Activated T-cell treated with anti-CD3 and anti-CD28 coated beads, Interleukin-2, amount 50 U/mL, for 48 hours (primary cell): Measurements from ENCODE around the gene GAS7.

Experiments
- DNase-seq, 2 experiments: peaks; one replicate each; pipeline ENCODE4 v3.0.0-alpha.2; 2020

GAS7 gene

DNA sequence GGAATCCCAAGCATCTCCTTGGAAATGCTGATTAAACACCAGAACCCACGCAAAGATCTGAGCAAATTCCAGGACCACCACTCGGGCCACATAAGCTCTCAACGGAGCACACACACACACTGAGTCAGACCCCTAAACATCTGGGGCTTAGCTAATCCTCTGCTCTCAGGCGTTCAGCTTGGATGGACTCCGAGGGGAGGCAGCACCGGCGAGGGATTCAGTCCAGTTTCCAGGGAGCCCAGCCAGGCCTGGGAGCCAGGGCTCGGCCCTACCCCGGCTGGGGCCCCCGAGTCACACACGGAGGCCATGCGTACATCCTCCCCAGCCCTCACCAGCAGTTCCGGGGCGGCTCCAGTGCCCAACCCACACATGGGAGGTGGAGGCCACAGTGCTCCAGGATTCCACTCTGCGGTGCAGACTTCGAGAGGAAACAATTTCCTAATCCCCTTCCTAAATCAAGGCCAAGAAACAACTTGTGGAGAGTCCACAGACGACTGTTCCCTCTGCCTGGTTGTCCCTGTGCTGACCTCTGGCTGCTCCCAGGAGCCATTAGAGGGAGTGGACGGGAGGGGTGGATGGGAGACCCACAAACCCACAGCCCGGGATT, 70.5 kb downstream of the GAS7 start:
- no peak for DNase-seq

GRCh38 chr17:10126616-10127501, 71.5 kb downstream of the GAS7 start:
- no peak for DNase-seq

GRCh38 chr17:10126276-10126615, 72.2 kb downstream of the GAS7 start:
- no peak for DNase-seq

- DNase-seq, result no peak
These were observed 72.7 kb downstream of the GAS7 start for GRCh38 chr17:10125531-10126275.

DNA sequence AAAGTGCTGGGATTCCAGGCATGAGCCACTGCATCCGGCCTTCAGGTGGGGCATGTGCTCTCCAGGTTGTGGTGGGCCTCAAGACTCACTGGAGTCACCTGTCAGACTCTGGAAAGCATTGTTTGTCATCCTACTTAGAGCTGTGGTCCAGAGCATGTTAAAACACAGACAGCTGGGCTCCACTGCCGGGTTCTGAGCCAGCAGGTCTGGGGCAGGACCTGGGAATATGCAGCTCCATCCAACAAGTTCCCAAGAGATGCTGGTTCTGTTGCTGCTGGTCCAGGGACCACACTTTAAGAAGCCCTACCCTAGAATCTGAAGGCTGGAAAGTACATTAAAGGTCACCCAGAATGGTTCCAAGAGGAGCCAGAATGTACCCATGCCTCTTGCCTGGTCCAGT, 75.3 kb downstream of the GAS7 start:
- no peak for DNase-seq

DNA sequence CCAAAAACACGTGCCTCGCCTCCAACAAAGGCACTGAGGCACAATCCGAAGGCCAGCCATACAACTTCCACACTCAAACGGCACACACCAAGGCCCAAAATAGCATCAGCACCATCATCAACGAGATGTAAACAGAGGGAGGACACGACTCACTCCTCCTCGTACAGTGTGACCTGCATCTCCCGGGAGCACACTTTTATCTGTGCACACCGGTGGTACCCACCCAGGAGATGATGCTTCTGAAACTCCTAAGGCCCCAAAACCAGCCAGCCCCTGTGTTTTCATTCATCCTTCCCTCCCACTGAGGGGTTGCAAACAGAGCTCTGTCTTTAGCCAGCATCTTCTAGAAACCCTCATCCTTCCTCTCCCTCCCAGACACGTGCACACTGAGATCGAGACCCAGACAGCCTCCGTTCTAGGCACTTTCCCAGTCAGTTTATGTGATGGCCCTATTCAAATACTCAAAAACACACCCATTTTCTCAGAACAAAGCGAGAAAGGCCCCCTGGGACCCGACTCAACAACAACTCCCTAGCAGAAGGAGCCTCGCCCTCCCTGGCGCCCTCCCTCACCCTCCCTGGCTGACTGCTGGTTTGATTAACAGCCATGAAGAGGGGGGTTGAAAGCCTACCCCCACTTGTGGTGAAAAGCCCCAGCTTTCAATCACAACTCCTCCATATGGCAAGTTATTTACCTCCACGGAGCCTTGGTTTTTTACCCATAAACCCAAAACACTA, 76.3 kb downstream of the GAS7 start:
- no peak for DNase-seq

DNA sequence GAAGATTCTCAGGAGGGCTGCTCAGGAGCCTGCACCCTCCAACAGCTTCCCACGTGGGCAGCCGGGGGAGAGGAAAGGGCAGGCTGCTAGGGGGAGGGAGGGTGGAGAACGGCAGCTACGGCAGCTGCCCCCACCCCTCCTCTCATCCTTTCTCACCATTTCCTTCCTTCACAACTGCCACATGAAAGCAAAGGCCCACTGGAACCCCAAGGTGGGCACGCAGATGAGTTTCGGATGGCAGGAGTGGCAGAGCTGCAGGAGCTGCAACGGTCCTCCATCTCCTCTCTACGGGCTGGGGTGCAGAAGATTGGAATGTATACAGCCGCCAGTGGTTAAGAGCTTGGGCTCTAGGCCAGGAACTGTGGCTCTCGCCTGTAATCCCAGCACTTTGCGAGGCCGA, 77.7 kb downstream of the GAS7 start:
- no peak for DNase-seq

- no peak for DNase-seq
These were observed 78.3 kb downstream of the GAS7 start for GRCh38 chr17:10120109-10120485.

DNA sequence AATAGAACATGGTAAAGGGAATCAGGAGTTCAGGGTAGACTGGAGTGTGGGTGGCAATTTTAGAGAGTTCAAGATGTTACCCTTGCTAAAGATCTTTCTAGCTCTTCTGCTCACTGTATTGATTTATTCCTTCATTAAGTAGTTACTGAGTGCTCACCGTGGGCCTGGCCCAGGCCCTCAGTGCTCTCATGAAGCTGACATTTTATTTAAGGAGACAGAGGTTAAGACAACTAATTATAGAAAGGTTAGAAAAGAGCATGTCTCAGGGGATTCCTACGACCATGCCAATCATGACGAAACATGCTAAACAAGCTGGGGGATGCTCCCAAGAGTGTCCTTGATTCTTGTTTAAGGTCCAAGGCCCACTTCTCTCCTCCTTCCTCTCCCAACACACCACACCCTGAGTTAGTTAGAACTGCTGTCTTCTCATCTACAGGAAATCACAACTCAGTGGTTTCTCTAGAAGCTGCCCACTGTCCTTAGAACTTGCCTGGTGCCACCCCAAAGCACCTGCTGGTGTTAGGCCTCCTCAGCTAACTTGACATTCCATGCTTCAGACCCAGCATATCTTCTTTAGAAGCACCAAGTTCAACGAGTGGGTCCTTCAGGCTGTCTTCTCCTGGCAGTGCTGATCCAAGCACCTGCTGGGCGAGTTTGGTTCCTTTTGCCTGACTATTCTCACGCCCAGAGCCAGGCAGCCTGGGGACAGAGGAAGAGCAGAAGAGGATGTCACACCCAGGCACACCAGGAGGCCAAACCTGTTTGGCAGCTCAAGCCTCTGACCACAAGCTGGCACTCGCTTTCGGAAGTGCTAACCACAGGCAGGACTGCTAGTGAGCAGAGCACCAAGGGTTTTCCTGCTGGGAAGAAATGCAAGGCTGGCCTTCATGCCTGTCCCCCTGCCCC, 79.0 kb downstream of the GAS7 start:
- DNase-seq, result peak in 1 of 2 experiments; percentile 26

GRCh38 chr17:10118788-10119130, 79.6 kb downstream of the GAS7 start:
- DNase-seq, result no peak

GRCh38 chr17:10117581-10118001, 80.8 kb downstream of the GAS7 start:
- no peak for DNase-seq

DNA sequence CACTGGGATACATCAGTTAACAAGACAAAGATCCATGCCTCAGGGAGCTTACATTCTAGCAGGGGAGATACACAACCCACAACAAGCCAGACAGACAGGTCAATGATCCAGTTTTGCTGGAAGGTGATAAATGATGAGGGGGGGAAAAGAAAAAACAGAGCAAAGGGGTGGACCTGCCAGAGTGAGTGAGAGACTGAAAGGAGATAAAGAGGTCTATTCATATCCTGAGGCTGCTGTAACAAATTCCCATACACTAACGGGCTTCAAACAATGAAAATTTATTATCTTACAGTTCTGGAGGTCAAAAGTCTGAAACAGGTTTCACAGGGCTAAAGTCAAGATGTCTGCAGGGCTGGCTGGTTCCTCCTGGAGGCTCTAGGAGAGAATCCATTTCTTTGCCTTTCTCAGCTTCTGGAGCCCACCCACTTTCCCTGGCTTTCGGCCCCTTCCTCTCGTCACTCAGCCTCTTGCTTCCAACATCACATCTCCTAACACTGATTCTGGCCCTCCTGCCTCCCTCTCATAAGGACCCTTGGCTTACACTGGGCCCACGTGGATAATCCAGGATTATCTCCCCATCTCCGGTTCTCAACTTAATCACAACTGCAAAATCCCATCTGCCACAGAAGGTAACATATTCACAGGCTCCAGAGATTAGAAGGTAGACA, 81.5 kb downstream of the GAS7 start:
- no peak for DNase-seq

- no peak for DNase-seq
These were observed 82.1 kb downstream of the GAS7 start for GRCh38 chr17:10116267-10116666.

- DNase-seq, result no peak
These were observed 82.9 kb downstream of the GAS7 start for GRCh38 chr17:10115536-10115932.

DNA sequence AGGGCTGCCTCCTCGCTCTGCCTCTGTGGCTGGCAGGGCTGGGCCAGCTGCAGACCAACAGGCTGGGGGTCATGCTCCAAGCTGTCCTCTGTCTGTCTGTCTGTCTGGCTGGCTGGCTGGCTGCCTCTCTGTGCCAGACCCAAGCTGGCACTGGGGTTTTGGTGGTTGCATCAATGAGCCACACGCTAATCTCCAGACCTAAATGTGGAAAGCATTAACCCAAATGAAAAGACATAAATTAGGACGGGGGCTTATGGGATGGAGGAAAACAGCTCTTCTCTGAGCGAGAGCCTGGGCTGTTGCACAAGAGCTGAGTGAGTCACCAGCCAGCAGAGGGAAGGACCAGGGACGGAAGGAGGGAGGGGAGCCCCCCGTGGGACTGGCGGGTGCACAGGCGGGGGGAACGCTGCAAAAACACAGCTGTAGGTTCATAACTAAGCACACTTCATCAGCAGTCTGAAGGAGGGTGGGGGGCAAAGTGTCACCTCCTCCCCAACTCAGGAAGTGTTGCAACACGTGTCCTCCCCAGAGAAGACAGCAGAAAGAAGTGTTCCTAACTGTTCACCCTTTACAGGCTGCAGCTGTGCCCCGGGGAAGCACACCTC, 83.4 kb downstream of the GAS7 start:
- peak; percentile 60 to 64 for DNase-seq

GRCh38 chr17:10112962-10113361, 85.4 kb downstream of the GAS7 start:
- DNase-seq, result no peak

- DNase-seq, result no peak
These were observed 86.4 kb downstream of the GAS7 start for GRCh38 chr17:10111907-10112452.

- no peak for DNase-seq
These were observed 89.3 kb downstream of the GAS7 start for GRCh38 chr17:10109146-10109545.

- no peak for DNase-seq
These were observed 90.9 kb downstream of the GAS7 start for GRCh38 chr17:10107316-10108165.

DNA sequence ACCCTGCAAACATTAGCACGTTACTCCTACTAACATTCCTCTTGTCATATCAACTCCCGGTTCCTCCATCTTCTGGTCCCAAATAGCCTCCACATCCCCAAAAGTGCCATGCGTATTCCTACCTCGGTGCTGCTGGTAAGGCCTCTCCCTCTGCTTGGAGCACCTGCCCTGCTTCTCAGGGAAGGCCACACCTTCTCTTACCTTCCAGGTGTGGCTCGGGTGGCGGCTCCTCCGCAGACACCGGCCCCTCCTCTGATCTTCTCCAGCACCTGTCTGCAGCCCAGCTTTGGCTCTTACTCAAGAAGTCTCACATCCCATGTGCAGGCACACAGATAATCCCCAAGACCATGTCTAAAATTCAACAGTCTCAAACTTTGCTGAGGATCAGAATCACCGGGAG, 92.3 kb downstream of the GAS7 start:
- no peak for DNase-seq
